GM12878 (cell line): ENCODE data around the gene SUPT4H1. TPM values are rescaled to one million over a fixed set of nuclear protein-coding genes. Genes with fewer than 3 reads are reported as not detected.

Source experiments
- ATAC-seq: fragments of 200-7000 bp; cut with Tn5 transposase; 3 replicates; pipeline ENCODE4 v1.9.1; 2020; ENCODE audit warnings: mild to moderate bottlenecking, moderate library complexity
- BruUV-seq: library from RNA; stranded (reverse); fragments of 400-500 nt; replicated peaks from 2 replicates; lab custom pipeline; 2021; lab: Mats Ljungman, UMichigan
- CTCF ChIA-PET: fragments of 300-600 bp; sonication (Branson Sonifier 250); formaldehyde crosslinking; extraction: SDS; loops from one replicate; lab custom pipeline; 2021; ENCODE audit warnings: inconsistent platforms; lab: Yijun Ruan, JAX
- POLR2A ChIA-PET: fragments of 350-600 bp; formaldehyde crosslinking; extraction: SDS; loops from one replicate; lab custom pipeline; 2021; ENCODE audit warnings: inconsistent platforms; lab: Charles Lee
- RAD21 ChIA-PET: fragments of 300-600 bp; sonication (Branson Sonifier 250); formaldehyde crosslinking; loops from one replicate; lab custom pipeline; 2023; ENCODE audit warnings: antibody characterized with exemption; ENCODE audit not compliant: unreplicated experiment; lab: Charles Lee
- SMC1A ChIA-PET: fragments of 300-600 bp; sonication (Branson Sonifier 250); formaldehyde crosslinking; loops from one replicate; lab custom pipeline; 2023; ENCODE audit not compliant: unreplicated experiment, uncharacterized antibody; lab: Charles Lee
- DNase-seq: peaks from one replicate; pipeline ENCODE4 v3.0.0-alpha.2; 2011; ENCODE audit warnings: low read depth, low spot score
- FAIRE-seq: peaks from 3 replicates; lab custom pipeline; 2011; peaks lifted over from hg19 to GRCh38; lab: Jason Lieb, UNC
- H2AFZ ChIP-seq: 2 replicates; pipeline ENCODE4 v1.6.0; 2011; ENCODE audit warnings: low read depth, low read length, control low read depth; ENCODE audit not compliant: control insufficient read depth
- H3K27ac ChIP-seq: 2 replicates; pipeline ENCODE4 v1.5.1; 2011; ENCODE audit warnings: control low read depth; ENCODE audit not compliant: control insufficient read depth, insufficient read depth
- H3K27me3 ChIP-seq, 2 experiments: replicated peaks in 1 of 2; 2 replicates each; pipeline versions ENCODE4 v1.6.0 to v1.6.1; 2011; ENCODE audit warnings: low read length in 1 of 2; ENCODE audit not compliant: control insufficient read depth in 2 of 2, insufficient read depth in 2 of 2
- H3K36me3 ChIP-seq, 2 experiments: 2 replicates each; pipeline ENCODE4 v1.5.1; 2011; ENCODE audit warnings: low read length in 1 of 2; ENCODE audit not compliant: control insufficient read depth in 2 of 2, insufficient read depth in 2 of 2
- H3K4me1 ChIP-seq: 2 replicates; pipeline ENCODE4 v1.6.1; 2011; ENCODE audit warnings: mild to moderate bottlenecking, low read length, moderate library complexity, mixed read lengths; ENCODE audit not compliant: control insufficient read depth, insufficient read depth
- H3K4me2 ChIP-seq: 2 replicates; pipeline ENCODE4 v1.6.0; 2011; ENCODE audit warnings: control low read depth; ENCODE audit not compliant: control insufficient read depth, insufficient read depth
- H3K4me3 ChIP-seq: fragments of 200-600 bp; sonication (generic); 2 replicates; pipeline ENCODE4 v1.5.1; 2016
- H3K79me2 ChIP-seq: 2 replicates; pipeline ENCODE4 v1.6.0; 2011; ENCODE audit warnings: low read length; ENCODE audit not compliant: control insufficient read depth, insufficient read depth
- H3K9ac ChIP-seq: 2 replicates; pipeline ENCODE4 v1.8.0; 2011; ENCODE audit warnings: low read length, control low read depth, mixed read lengths; ENCODE audit not compliant: control insufficient read depth, insufficient read depth
- H3K9me3 ChIP-seq: replicated peaks from 3 replicates; pipeline ENCODE4 v1.5.1; 2011; ENCODE audit warnings: mild to moderate bottlenecking, low read length; ENCODE audit not compliant: control insufficient read depth, insufficient read depth
- H4K20me1 ChIP-seq: 2 replicates; pipeline ENCODE4 v1.6.0; 2011; ENCODE audit not compliant: control insufficient read depth, insufficient read depth
- ESRRA ChIP-seq: IDR thresholded peaks from 2 replicates; pipeline ENCODE4 v1.6.1; 2012; ENCODE audit warnings: mild to moderate bottlenecking, low read length, improper control_type of control experiment
- GABPA ChIP-seq: IDR thresholded peaks from 2 replicates; pipeline ENCODE4 v1.6.1; 2014; ENCODE audit warnings: antibody characterized with exemption, low read depth, mild to moderate bottlenecking, inconsistent platforms
- HCFC1 ChIP-seq: fragments of 150-350 bp; IDR thresholded peaks from 2 replicates; pipeline ENCODE4 v1.6.1; 2014; ENCODE audit warnings: low read length
- KLF5 ChIP-seq: fragments of 450-650 bp; IDR thresholded peaks from 2 replicates; pipeline ENCODE4 v1.6.1; 2014; ENCODE audit warnings: mild to moderate bottlenecking; ENCODE audit not compliant: partially characterized antibody
- MYC ChIP-seq: IDR thresholded peaks from 2 replicates; pipeline ENCODE4 v1.6.1; 2011; ENCODE audit warnings: mild to moderate bottlenecking, low read length, moderate library complexity, inconsistent platforms; ENCODE audit not compliant: insufficient read depth, insufficient replicate concordance, insufficient read length, severe bottlenecking
- POLR2A ChIP-seq: IDR thresholded peaks from 2 replicates; pipeline ENCODE4 v1.6.1; 2011; ENCODE audit warnings: low read depth, mild to moderate bottlenecking, low read length
- POU2F2 ChIP-seq: IDR thresholded peaks from 3 replicates; pipeline ENCODE4 v1.6.1; 2011; ENCODE audit warnings: low read depth, mild to moderate bottlenecking, low read length, borderline replicate concordance
- SMAD1 ChIP-seq: fragments of 450-650 bp; IDR thresholded peaks from 2 replicates; pipeline ENCODE4 v1.6.1; 2018; ENCODE audit warnings: mild to moderate bottlenecking, low read depth; ENCODE audit not compliant: partially characterized antibody
- STAT1 ChIP-seq: fragments of 450-650 bp; conservative IDR thresholded peaks from 2 replicates; pipeline ENCODE4 v1.6.1; 2014; ENCODE audit warnings: antibody characterized with exemption, mild to moderate bottlenecking
- TCF12 ChIP-seq: IDR thresholded peaks from 2 replicates; pipeline ENCODE4 v1.6.1; 2011; ENCODE audit warnings: low read depth, mild to moderate bottlenecking, low read length
- USF2 ChIP-seq: IDR thresholded peaks from 2 replicates; pipeline ENCODE4 v1.6.1; 2011; ENCODE audit warnings: low read depth, low read length, improper control_type of control experiment, borderline replicate concordance
- YBX1 ChIP-seq: fragments of 450-650 bp; IDR thresholded peaks from 2 replicates; pipeline ENCODE4 v1.6.1; 2016; ENCODE audit warnings: antibody characterized with exemption
- WGBS: methylation state at CpG from one replicate; pipeline ENCODE4 v1.1.6; 2016; ENCODE audit warnings: low lambda C conversion rate; ENCODE audit not compliant: insufficient replicate concordance, insufficient coverage; ENCODE audit errors: missing lambda C conversion rate; 5-methylcytosine and 5-hydroxymethylcytosine counted together
- in situ Hi-C: fragments of 300-500 bp; cut with MboI; formaldehyde crosslinking; loops from 9 replicates; pipeline ENCODE4 v1.14.3; 2018; ENCODE audit warnings: mixed read lengths
- intact Hi-C: fragments of 100-400 bp; cut with micrococcal nuclease; formaldehyde crosslinking; loops from one replicate; pipeline ENCODE4 v1.14.2; 2022; ENCODE audit not compliant: unreplicated experiment
- polyA plus RNA-seq, 11 experiments: library from polyadenylated mRNA; depleted of rRNA in 4 of 11; unstranded in 6 of 11; stranded (reverse) in 5 of 11; fragments of >200 nt; fragmentation: Nextera tagmentation in 4 of 11; fragmentation: Illumina TruSeq in 1 of 11; extraction: Ambion mirVana in 4 of 11; extraction: Trizol in 1 of 11; gene quantifications; 1 replicate in 1 of 11; 2 replicates in 10 of 11; pipeline versions ENCODE4 v1.2.1 to v1.2.3, GENCODE V29; 2011 to 2016; ENCODE audit warnings: inconsistent platforms in 2 of 11, missing spikeins in 2 of 11, low read depth in 1 of 11
- total RNA-seq, 4 experiments: library from RNA; depleted of rRNA in 3 of 4; stranded (reverse); fragments of >200 nt in 3 of 4; fragmentation: Illumina TruSeq in 1 of 4; extraction: Trizol in 1 of 4; gene quantifications; 2 replicates each; pipeline versions ENCODE4 v1.2.1 to v1.2.3, GENCODE V29; 2013 to 2021
- TF ChIP-seq, protein P1 (sequence below): fragments of 450-650 bp; IDR thresholded peaks from 2 replicates; pipeline ENCODE4 v1.6.1; 2016; ENCODE audit warnings: mild to moderate bottlenecking, moderate library complexity, borderline replicate concordance
- TF ChIP-seq, protein P2 (sequence below): IDR thresholded peaks from 2 replicates; pipeline ENCODE4 v1.6.1; 2011; ENCODE audit warnings: borderline replicate concordance, low read depth, mild to moderate bottlenecking, moderate library complexity, mixed read lengths, low read length; ENCODE audit not compliant: insufficient read depth; ENCODE audit errors: extremely low read length
- TF ChIP-seq, protein P3 (sequence below): fragments of 450-650 bp; IDR thresholded peaks from 2 replicates; pipeline ENCODE4 v1.6.1; 2017; ENCODE audit warnings: low read depth, mild to moderate bottlenecking, moderate library complexity

SUPT4H1 gene
- total and polyA plus RNA-seq, 10 of the 15 experiments (the other 5 are each of a cell fraction or from before 2014, with no cell fraction given): 83.8 to 293 (median 128) TPM

DNA sequence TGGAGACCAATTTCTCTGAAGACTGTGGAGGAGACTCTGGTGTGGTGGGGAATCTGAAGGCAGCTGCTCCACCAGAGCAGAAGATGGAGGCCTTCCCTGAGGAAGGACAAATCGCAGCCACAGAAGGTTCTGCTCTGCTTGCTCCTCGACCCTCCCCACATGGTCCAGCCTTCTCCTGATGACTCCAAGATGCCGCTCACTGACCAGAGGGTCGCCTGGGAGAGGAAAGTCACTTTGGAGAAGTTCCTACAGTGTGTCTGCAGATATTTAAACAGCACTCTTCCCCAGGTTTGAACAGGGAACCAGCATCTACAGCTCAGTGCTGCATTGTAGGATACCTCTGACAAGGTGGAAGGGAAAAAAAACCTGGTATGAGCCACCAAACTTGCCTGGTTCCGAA, 21.0 kb upstream of the SUPT4H1 start (continued):
- TF ChIP-seq POU2F2: no peak
- no peak for TF ChIP-seq SMAD1
- TF ChIP-seq, protein P1, sequence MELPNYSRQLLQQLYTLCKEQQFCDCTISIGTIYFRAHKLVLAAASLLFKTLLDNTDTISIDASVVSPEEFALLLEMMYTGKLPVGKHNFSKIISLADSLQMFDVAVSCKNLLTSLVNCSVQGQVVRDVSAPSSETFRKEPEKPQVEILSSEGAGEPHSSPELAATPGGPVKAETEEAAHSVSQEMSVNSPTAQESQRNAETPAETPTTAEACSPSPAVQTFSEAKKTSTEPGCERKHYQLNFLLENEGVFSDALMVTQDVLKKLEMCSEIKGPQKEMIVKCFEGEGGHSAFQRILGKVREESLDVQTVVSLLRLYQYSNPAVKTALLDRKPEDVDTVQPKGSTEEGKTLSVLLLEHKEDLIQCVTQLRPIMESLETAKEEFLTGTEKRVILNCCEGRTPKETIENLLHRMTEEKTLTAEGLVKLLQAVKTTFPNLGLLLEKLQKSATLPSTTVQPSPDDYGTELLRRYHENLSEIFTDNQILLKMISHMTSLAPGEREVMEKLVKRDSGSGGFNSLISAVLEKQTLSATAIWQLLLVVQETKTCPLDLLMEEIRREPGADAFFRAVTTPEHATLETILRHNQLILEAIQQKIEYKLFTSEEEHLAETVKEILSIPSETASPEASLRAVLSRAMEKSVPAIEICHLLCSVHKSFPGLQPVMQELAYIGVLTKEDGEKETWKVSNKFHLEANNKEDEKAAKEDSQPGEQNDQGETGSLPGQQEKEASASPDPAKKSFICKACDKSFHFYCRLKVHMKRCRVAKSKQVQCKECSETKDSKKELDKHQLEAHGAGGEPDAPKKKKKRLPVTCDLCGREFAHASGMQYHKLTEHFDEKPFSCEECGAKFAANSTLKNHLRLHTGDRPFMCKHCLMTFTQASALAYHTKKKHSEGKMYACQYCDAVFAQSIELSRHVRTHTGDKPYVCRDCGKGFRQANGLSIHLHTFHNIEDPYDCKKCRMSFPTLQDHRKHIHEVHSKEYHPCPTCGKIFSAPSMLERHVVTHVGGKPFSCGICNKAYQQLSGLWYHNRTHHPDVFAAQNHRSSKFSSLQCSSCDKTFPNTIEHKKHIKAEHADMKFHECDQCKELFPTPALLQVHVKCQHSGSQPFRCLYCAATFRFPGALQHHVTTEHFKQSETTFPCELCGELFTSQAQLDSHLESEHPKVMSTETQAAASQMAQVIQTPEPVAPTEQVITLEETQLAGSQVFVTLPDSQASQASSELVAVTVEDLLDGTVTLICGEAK: no peak

GRCh38 chr17:58371300-58371950, 19.4 kb upstream of the SUPT4H1 start:
- no peak overlapping the region for H2AFZ ChIP-seq
- H3K27me3 ChIP-seq: no peaks in the 10 kb centered on the region
- no peaks in the 10 kb centered on the region for H3K9me3 ChIP-seq
- intact Hi-C loops: no loop called here
- H3K4me1 ChIP-seq: no peaks in the 10 kb centered on the region
- H3K36me3 ChIP-seq: peaks cover 0 to 9% of the 10 kb centered on the region in 2 experiments; a peak in 2 of 4 replicates
- no peak overlapping the region for H3K9ac ChIP-seq
- ChIA-PET CTCF (no interaction called here), POLR2A (no interaction called here), RAD21 (interaction anchor here (1.0 kb wide), 1 partner anchor 11 kb away, joined by 3 read pairs; no protein-coding TSS in a partner anchor), SMC1A (interaction anchor here (4.8 kb wide), 1 partner anchor 12 kb away, joined by 22 read pairs; no protein-coding TSS in a partner anchor)
- no peak overlapping the region for H3K4me3 ChIP-seq
- 29% methylated on average over 6 of the region's 6 CpGs for WGBS
- ATAC-seq (no peak), DNase-seq (no peak), FAIRE-seq (no peak)
- H3K27ac ChIP-seq: no peak overlapping the region
- no peaks in the 10 kb centered on the region for H3K79me2 ChIP-seq
- no TSS peak for BruUV-seq
- no peaks in the 10 kb centered on the region for H4K20me1 ChIP-seq
- no peak overlapping the region for H3K4me2 ChIP-seq
- in situ Hi-C loops: no loop called here
- TF ChIP-seq TCF12 (no peak), HCFC1 (no peak), ESRRA (no peak), POLR2A (no peak), USF2 (no peak), MYC (no peak), GABPA (no peak), KLF5 (no peak), STAT1 (no peak), YBX1 (no peak)
- TF ChIP-seq, protein P2, sequence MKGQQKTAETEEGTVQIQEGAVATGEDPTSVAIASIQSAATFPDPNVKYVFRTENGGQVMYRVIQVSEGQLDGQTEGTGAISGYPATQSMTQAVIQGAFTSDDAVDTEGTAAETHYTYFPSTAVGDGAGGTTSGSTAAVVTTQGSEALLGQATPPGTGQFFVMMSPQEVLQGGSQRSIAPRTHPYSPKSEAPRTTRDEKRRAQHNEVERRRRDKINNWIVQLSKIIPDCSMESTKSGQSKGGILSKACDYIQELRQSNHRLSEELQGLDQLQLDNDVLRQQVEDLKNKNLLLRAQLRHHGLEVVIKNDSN: no peak
- TF ChIP-seq, protein P3, sequence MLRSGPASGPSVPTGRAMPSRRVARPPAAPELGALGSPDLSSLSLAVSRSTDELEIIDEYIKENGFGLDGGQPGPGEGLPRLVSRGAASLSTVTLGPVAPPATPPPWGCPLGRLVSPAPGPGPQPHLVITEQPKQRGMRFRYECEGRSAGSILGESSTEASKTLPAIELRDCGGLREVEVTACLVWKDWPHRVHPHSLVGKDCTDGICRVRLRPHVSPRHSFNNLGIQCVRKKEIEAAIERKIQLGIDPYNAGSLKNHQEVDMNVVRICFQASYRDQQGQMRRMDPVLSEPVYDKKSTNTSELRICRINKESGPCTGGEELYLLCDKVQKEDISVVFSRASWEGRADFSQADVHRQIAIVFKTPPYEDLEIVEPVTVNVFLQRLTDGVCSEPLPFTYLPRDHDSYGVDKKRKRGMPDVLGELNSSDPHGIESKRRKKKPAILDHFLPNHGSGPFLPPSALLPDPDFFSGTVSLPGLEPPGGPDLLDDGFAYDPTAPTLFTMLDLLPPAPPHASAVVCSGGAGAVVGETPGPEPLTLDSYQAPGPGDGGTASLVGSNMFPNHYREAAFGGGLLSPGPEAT: no peak
